Measurements from ENCODE around the gene CTSZ. TPM values are rescaled to one million over a fixed set of nuclear protein-coding genes. Genes with fewer than 3 reads are reported as not detected.
"Not testable (repeated sequence)": the region's sequence is repeated elsewhere in the genome, so short reads cannot be mapped to it uniquely, and the experiment has no call there.

The CTSZ gene
- total RNA-seq, 2 donors from 2014 or later: 27.4 to 30.1 TPM

GRCh38 chr20:59041487-59041886, 34.4 kb upstream of the CTSZ start:
- H3K36me3 Mint-ChIP-seq (ENCODE audit: low read depth); ATAC-seq; DNase-seq; H3K27me3 Mint-ChIP-seq; H3K9me3 ChIP-seq (ENCODE audit: control insufficient read depth, low read length, poor library complexity, severe bottlenecking): not testable (repeated sequence)
- H3K4me1 Mint-ChIP-seq: peaks cover 39% of the 10 kb centered on the region
- peak overlapping the region; percentile 90 for H3K4me3 Mint-ChIP-seq
- peak overlapping the region; percentile 92 for H3K27ac Mint-ChIP-seq

DNA sequence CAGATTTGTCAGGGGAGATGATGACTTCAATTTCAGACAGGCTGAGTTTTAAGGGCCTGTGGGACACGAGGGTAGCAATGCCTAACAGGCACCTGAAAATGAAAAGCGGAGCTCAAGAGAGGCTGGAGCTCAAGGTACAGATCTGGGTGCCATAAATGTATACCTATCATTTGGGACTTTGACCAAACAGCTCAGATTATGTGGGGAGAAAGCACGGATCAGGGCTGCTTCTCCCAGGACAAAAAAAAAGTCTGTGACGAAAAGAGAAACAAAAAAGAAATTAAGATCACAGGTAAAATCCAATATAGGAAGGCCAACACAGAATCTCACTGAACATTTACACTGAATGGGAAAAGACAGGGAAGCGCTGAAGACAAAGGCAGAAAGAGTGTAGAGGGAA, 33.6 kb upstream of the CTSZ start:
- DNase-seq (no peak), ATAC-seq (no peak)
- Mint-ChIP-seq H3K36me3 (ENCODE audit: low read depth) (peaks cover 4% of the 10 kb centered on the region), H3K4me3 (peak overlapping the region; percentile 90), H3K4me1 (peaks cover 41% of the 10 kb centered on the region), H3K27ac (peak overlapping the region; percentile 92), H3K27me3 (no peaks in the 10 kb centered on the region)
- no peaks in the 10 kb centered on the region for H3K9me3 ChIP-seq (ENCODE audit: control insufficient read depth, low read length, poor library complexity, severe bottlenecking)

DNA sequence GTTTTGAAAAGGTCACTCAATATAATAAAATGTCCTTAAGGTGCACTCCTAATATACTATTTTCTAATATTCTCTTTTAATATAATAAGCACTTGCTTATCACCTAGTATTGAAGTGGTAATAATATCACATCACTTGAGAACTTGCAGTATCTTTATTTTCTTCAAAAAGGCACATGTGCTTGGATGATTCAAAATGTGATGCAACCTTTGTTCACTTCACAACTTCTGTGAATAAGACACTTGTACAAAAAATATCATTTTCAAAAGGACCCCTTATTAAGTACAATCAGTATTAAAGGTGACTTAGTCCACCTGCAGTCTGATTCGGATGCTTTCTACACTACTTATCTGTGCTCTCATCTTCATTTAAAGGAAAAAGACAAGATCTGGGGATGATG, 32.2 kb upstream of the CTSZ start:
- Mint-ChIP-seq H3K27ac (no peak overlapping the region), H3K4me3 (no peak overlapping the region), H3K4me1 (peaks cover 45% of the 10 kb centered on the region), H3K27me3 (no peaks in the 10 kb centered on the region), H3K36me3 (ENCODE audit: low read depth) (peaks cover 7% of the 10 kb centered on the region)
- ATAC-seq (no peak), DNase-seq (no peak)
- H3K9me3 ChIP-seq (ENCODE audit: control insufficient read depth, low read length, poor library complexity, severe bottlenecking): no peaks in the 10 kb centered on the region

DNA sequence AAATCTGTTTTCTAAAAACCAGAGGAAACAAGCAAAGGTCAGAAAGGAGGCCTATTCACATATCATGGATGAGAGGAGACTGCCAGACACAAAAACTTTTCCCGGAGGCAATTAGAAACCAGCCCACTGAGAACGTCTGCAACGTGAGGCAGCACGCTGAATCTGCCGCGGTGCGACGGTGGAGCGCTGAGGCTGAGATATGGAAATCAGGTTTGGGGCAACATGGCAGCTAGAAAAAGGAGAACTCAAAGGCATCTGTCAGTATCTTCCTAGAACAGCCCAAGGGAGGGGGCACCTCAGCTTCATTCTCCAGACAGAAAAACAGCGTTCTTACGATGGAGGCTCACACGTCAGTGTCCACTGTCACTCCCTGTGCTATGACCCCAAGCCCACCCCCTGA, 30.3 kb upstream of the CTSZ start:
- peaks cover 38% of the 10 kb centered on the region for H3K4me1 Mint-ChIP-seq

GRCh38 chr20:59035381-59035780, 28.3 kb upstream of the CTSZ start:
- no peaks in the 10 kb centered on the region for H3K9me3 ChIP-seq (ENCODE audit: control insufficient read depth, low read length, poor library complexity, severe bottlenecking)
- ATAC-seq (no peak), DNase-seq (no peak)
- Mint-ChIP-seq H3K27me3 (no peaks in the 10 kb centered on the region), H3K4me3 (no peak overlapping the region), H3K4me1 (peaks cover 35% of the 10 kb centered on the region), H3K27ac (peak overlapping the region; percentile 56), H3K36me3 (ENCODE audit: low read depth) (peaks cover 8% of the 10 kb centered on the region)

More for the DNA sequence above, 30.3 kb upstream of the CTSZ start:
- no peak for DNase-seq
- H3K27me3 Mint-ChIP-seq: no peaks in the 10 kb centered on the region
- no peak for ATAC-seq
- no peaks in the 10 kb centered on the region for H3K9me3 ChIP-seq (ENCODE audit: control insufficient read depth, low read length, poor library complexity, severe bottlenecking)
- peak overlapping the region; percentile 93 for H3K27ac Mint-ChIP-seq
- H3K4me3 Mint-ChIP-seq: no peak overlapping the region
- peaks cover 7% of the 10 kb centered on the region for H3K36me3 Mint-ChIP-seq (ENCODE audit: low read depth)

- no peaks in the 10 kb centered on the region for H3K9me3 ChIP-seq (ENCODE audit: control insufficient read depth, low read length, poor library complexity, severe bottlenecking)
- peaks cover 34% of the 10 kb centered on the region for H3K4me1 Mint-ChIP-seq
- H3K4me3 Mint-ChIP-seq: no peak overlapping the region
- DNase-seq: no peak
- H3K36me3 Mint-ChIP-seq (ENCODE audit: low read depth): peaks cover 12% of the 10 kb centered on the region
- H3K27me3 Mint-ChIP-seq: no peaks in the 10 kb centered on the region
- no peak for ATAC-seq
- no peak overlapping the region for H3K27ac Mint-ChIP-seq
Measured at GRCh38 chr20:59033616-59034165, 26.6 kb upstream of the CTSZ start.

DNA sequence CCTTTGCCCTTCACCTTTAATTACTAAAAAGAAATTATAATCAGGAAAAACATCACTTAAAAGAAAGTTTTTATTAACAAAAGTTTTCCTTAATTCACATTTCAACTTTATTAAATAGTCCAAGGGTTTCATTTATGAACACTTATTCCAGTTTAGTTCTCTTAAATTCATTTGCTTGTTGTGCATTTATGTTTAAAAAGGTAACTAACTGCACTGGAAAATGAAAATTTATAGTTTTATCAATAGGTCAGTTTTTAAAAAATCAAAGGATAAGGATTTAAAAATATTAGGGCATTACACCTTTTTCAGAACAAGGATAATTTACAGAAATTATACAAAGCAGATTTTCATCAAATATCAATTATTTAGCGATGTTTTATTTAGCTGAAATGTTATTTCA, 26.0 kb upstream of the CTSZ start:
- ATAC-seq (no peak), DNase-seq (no peak)
- H3K4me3 Mint-ChIP-seq: peak overlapping the region; percentile 93
- H3K27ac Mint-ChIP-seq: peak overlapping the region; percentile 94
- H3K36me3 Mint-ChIP-seq (ENCODE audit: low read depth): peaks cover 12% of the 10 kb centered on the region
- H3K4me1 Mint-ChIP-seq: peaks cover 35% of the 10 kb centered on the region
- H3K27me3 Mint-ChIP-seq: no peaks in the 10 kb centered on the region
- H3K9me3 ChIP-seq (ENCODE audit: control insufficient read depth, low read length, poor library complexity, severe bottlenecking): no peaks in the 10 kb centered on the region

- H3K9me3 ChIP-seq (ENCODE audit: control insufficient read depth, low read length, poor library complexity, severe bottlenecking): no peaks in the 10 kb centered on the region
- H3K4me3 Mint-ChIP-seq: peak overlapping the region; percentile 93
- H3K4me1 Mint-ChIP-seq: peaks cover 36% of the 10 kb centered on the region
- H3K36me3 Mint-ChIP-seq (ENCODE audit: low read depth): peaks cover 12% of the 10 kb centered on the region
- DNase-seq: no peak
- H3K27me3 Mint-ChIP-seq: no peaks in the 10 kb centered on the region
- no peak for ATAC-seq
- peak overlapping the region; percentile 94 for H3K27ac Mint-ChIP-seq
Measured at GRCh38 chr20:59032713-59033059, 25.6 kb upstream of the CTSZ start.

- H3K4me1 Mint-ChIP-seq: peaks cover 41% of the 10 kb centered on the region
Measured at GRCh38 chr20:59032023-59032712, 25.1 kb upstream of the CTSZ start, which contains the start of gene ATP5F1E. ATP5F1E (minus strand) TSS chr20:59032335; CDS start chr20:59032251, 84 bp downstream.

DNA sequence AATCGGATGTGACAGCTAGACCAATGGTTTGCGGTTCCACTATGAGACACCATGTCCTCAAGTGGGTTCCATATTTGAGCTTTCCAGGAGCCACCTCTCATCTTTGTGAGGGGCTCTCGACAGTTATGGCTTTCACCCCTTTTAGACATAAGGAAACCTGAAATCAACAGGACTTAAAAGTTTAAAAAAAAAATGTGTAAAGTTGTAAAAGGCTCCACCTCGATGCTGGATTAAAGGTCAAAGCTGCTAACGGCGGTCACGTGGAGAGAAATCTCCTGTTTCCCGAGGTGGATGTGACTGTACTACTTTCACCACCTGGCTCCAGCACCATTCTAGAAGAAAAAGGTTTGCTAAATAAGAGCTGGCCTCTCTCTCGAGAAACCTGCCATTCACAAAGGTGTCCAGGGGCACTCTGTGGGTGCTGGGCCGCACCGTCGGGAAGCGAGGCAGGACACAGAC, 24.5 kb upstream of the CTSZ start:
- H3K9me3 ChIP-seq (ENCODE audit: control insufficient read depth, low read length, poor library complexity, severe bottlenecking): no peaks in the 10 kb centered on the region
- Mint-ChIP-seq H3K27me3 (no peaks in the 10 kb centered on the region), H3K4me3 (peak overlapping the region; percentile 93), H3K27ac (peak overlapping the region; percentile 94), H3K36me3 (ENCODE audit: low read depth) (peaks cover 14% of the 10 kb centered on the region), H3K4me1 (peaks cover 44% of the 10 kb centered on the region)
- ATAC-seq: no peak
- no peak for DNase-seq

More at GRCh38 chr20:59032023-59032712, 25.1 kb upstream of the CTSZ start, which contains the start of gene ATP5F1E:
- Mint-ChIP-seq H3K36me3 (ENCODE audit: low read depth) (peaks cover 15% of the 10 kb centered on the region), H3K27me3 (no peaks in the 10 kb centered on the region), H3K4me3 (peak within 1 kb of the TSS; percentile 93), H3K27ac (peak within 1 kb of the TSS; percentile 94)
- DNase-seq: peak; percentile 96 to 99 (median 98)
- H3K9me3 ChIP-seq (ENCODE audit: control insufficient read depth, low read length, poor library complexity, severe bottlenecking): no peaks in the 10 kb centered on the region
- ATAC-seq: peak; percentile 96

- peak overlapping the region; percentile 93 for H3K4me3 Mint-ChIP-seq
- H3K9me3 ChIP-seq (ENCODE audit: control insufficient read depth, low read length, poor library complexity, severe bottlenecking): no peaks in the 10 kb centered on the region
- H3K27ac Mint-ChIP-seq: peak overlapping the region; percentile 94
- H3K27me3 Mint-ChIP-seq: no peaks in the 10 kb centered on the region
- no peak for ATAC-seq
- H3K4me1 Mint-ChIP-seq: peaks cover 47% of the 10 kb centered on the region
- peaks cover 14% of the 10 kb centered on the region for H3K36me3 Mint-ChIP-seq (ENCODE audit: low read depth)
- DNase-seq: no peak
Measured at GRCh38 chr20:59030911-59031563, 24.0 kb upstream of the CTSZ start.

- no peaks in the 10 kb centered on the region for H3K27me3 Mint-ChIP-seq
- no peaks in the 10 kb centered on the region for H3K9me3 ChIP-seq (ENCODE audit: control insufficient read depth, low read length, poor library complexity, severe bottlenecking)
- H3K4me1 Mint-ChIP-seq: peaks cover 55% of the 10 kb centered on the region
- peak overlapping the region; percentile 75 for H3K4me3 Mint-ChIP-seq
- peak overlapping the region; percentile 89 for H3K27ac Mint-ChIP-seq
- H3K36me3 Mint-ChIP-seq (ENCODE audit: low read depth): peaks cover 12% of the 10 kb centered on the region
- DNase-seq (no peak), ATAC-seq (no peak)
Measured at GRCh38 chr20:59028812-59029211, 21.8 kb upstream of the CTSZ start.

- Mint-ChIP-seq H3K36me3 (ENCODE audit: low read depth) (peaks cover 12% of the 10 kb centered on the region), H3K4me3 (peak overlapping the region; percentile 73), H3K27me3 (no peaks in the 10 kb centered on the region), H3K4me1 (peaks cover 55% of the 10 kb centered on the region), H3K27ac (peak overlapping the region; percentile 89)
- no peak for ATAC-seq
- DNase-seq: no peak
- H3K9me3 ChIP-seq (ENCODE audit: control insufficient read depth, low read length, poor library complexity, severe bottlenecking): no peaks in the 10 kb centered on the region
Measured at GRCh38 chr20:59027741-59028320, 20.8 kb upstream of the CTSZ start.

Measured in T-helper 17 cell (primary cell).